GM10847 (cell line): ENCODE data around the gene TXLNA.

Experiments
- POLR2A ChIP-seq: IDR thresholded peaks from 2 replicates; pipeline ENCODE4 v1.6.1; 2011; ENCODE audit not compliant: insufficient read length; ENCODE audit errors: extremely low read depth

Gene TXLNA

GRCh38 chr1:32200226-32201010 is 20.9 kb downstream of the TXLNA start, which contains the start of gene CCDC28B:
CCDC28B (plus strand) TSS chr1:32200595; CDS start chr1:32201936, 1,341 bp downstream.
- no peak for TF ChIP-seq POLR2A

GRCh38 chr1:32201011-32201855 is 21.8 kb downstream of the TXLNA start:
- TF ChIP-seq POLR2A: peak; percentile 10

- TF ChIP-seq POLR2A: no peak
Observed at GRCh38 chr1:32204943-32205361, 25.5 kb downstream of the TXLNA start.

- peak; percentile 77 for TF ChIP-seq POLR2A
Observed at GRCh38 chr1:32205401-32206370, 26.2 kb downstream of the TXLNA start, which contains the start of gene IQCC. IQCC (plus strand) TSS chr1:32205671; CDS start chr1:32205682, 11 bp downstream.

- TF ChIP-seq POLR2A: no peak
Observed at GRCh38 chr1:32208469-32208868, 29.0 kb downstream of the TXLNA start.

GRCh38 chr1:32208891-32209328 is 29.4 kb downstream of the TXLNA start, which contains the start of gene DCDC2B:
DCDC2B (plus strand) TSS chr1:32209089; CDS start chr1:32209094, 5 bp downstream.
- TF ChIP-seq POLR2A: no peak

GRCh38 chr1:32215629-32216480 is 36.4 kb downstream of the TXLNA start:
- no peak for TF ChIP-seq POLR2A

- no peak for TF ChIP-seq POLR2A
Observed at GRCh38 chr1:32216566-32216965, 37.1 kb downstream of the TXLNA start.

GRCh38 chr1:32219022-32219421 is 39.5 kb downstream of the TXLNA start:
- no peak for TF ChIP-seq POLR2A

GRCh38 chr1:32220746-32221580 is 41.5 kb downstream of the TXLNA start:
- no peak for TF ChIP-seq POLR2A

GRCh38 chr1:32221581-32221979 is 42.1 kb downstream of the TXLNA start:
- TF ChIP-seq POLR2A: no peak

GRCh38 chr1:32221980-32222755 is 42.7 kb downstream of the TXLNA start, which contains the start of the genes EIF3I and TMEM234:
EIF3I (plus strand) TSS chr1:32222407; CDS start chr1:32222442, 35 bp downstream.
TMEM234 (minus strand) TSS chr1:32222353; CDS start chr1:32222322, 31 bp downstream.
- TF ChIP-seq POLR2A: peak; percentile 66
